Tongue (tissue), 2 donors: ENCODE measurements around the gene MYF6. TPM values are rescaled to one million over a fixed set of nuclear protein-coding genes. Genes with fewer than 3 reads are reported as not detected.
A peak's percentile ranks its signal among the peaks of the same experiment; 100 is the strongest.

Experiments used
- DNase-seq: peaks from one replicate; pipeline ENCODE4 v3.0.0-alpha.2; 2015
- total RNA-seq: library from RNA; depleted of rRNA; stranded (reverse); fragments of >200 nt; gene quantifications from one replicate; pipeline ENCODE4 v1.2.3, GENCODE V29; 2014

MYF6 gene
- total RNA-seq, 1 donor from 2014 or later, result 164 TPM

- no peak for DNase-seq
These were observed 410 bp downstream of the MYF6 start for GRCh38 chr12:80707830-80708258.

GRCh38 chr12:80708259-80708974, 983 bp downstream of the MYF6 start:
- peak; percentile 88 for DNase-seq

DNA sequence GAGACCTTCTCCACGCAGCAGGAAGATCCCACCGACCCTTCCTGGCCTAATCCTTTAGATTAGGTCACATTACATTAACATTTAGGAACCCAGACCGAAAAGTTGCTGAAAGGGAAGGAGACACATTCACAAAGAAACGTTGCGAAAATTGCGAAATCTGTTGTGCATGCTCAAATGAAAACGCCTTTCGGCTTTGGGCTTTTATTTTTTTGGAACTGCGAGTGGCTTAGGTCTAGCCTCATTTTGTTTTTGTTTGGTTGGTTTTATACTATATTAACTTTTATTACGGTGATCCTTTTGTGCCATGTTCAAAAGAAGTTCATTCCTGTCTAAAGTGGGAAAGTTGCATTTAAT, 1.5 kb downstream of the MYF6 start:
- DNase-seq, result no peak

DNA sequence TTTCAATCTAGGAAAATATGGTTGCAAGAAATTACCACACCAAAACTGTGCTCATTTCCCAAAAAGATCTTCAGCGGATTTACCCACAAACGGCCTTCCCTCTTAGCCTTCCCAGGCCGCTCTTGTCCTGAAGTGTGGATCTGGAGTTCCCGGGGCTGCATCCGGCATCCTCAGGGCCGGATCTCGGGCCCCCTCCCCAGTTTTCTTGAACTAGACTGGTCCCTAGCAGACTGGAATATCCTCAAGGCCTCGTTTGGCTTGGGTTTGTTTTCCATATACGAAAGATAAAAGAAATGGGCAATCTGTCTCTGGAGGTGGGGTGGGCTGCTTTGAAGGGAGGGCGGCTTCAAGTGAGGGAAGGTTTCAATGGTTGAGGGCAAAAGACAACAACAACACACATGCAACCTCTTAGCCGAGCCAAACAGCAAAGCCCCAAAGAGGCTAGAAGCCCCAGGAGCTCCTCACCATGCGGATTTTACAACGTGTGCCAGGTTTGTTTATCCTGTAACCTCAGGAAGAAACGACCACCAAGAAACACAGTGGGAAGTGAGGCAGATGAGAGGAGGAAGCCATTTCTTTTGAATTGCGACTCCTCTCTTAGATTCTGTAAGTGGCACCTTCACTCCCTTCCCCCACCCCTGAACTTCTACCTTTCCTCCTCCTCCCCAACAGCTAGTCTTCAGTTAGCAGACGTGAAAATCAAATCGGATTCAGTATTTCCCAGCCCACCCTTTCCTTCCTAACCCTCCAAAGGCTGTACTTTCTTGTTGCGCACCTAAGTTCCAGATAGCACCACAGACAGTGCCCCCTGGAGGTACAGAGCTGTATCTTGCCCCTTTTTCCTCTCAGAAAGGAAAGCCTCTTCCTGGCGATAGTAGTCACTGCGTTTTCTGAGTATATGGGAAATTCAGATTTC, 2.6 kb downstream of the MYF6 start:
- DNase-seq, result peak; percentile 88

DNA sequence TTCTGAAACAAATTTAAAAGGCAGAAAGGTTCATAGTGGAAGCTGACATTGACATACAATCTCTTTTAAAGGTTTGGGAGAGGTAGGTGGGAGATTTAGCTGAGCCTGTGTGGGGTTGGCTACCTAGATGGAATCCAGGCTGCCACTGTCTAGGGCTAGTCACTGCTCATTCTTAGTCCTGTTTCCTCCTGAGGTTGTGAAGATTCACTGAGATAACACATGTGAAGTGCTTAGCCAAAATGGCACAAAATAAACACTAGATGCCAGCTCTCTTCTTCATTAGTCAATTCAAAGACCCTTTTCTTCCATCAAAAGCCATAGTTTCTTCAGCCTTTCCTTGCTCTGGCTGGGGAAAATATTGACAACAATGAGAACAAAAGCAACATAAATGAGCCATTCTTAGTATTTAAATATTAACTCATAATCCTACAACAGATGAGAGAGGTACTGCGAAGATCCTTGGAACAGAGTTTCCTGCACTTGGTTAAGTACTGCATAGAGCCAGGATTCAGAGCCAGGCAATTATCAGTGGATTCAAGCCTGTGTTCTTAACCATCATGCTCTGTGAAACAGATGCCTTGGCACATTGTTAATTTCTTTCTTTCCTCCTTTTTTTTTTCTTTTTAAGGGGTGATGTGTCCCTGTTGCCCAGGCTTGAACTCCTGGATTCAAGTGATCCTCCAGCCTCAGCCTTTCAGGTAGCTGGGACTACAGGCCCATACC, 3.5 kb downstream of the MYF6 start:
- DNase-seq, result peak; percentile 61

DNA sequence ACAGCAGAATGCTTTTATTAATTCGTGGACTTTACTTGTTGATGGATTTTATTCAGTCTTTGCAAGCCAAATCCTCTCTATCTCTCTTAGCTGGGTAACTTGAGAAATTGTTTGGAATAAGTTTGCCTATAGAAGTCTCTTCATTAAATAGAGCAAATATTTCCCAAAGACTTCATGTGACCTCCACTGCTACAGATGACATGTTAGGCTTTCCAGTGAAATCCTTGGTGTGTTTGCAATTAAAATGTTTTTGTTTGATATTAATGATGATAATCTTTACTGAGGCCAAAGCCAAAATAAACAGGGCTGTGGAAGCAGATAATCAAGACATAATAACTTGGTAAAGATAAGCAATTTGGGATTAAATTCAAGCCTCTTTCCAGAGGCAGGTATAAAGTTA, 4.4 kb downstream of the MYF6 start:
- DNase-seq, result no peak

GRCh38 chr12:80712866-80713265, 5.4 kb downstream of the MYF6 start:
- DNase-seq, result no peak

GRCh38 chr12:80713419-80713818, 6.0 kb downstream of the MYF6 start:
- DNase-seq, result no peak

DNA sequence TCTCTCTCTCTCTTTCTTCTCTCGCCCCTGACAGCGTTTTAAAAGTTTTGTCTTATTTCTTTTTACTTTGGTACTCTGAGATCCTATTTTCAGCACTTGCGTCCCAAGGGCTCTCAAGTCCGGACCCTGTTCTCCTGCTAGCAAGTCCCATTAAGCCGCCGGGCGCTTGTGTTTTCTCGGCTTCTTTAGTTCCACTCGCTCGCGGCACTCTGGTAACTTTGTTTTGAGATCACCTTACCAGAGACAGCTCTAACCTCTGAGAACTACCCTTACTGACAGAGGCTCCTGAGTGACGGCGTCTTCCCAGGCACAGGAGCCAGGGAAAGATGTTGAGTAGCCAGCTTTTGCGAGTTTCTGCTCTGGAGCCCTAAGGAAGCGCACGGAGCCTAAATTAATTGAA, 6.6 kb downstream of the MYF6 start:
- peak; percentile 72 for DNase-seq

- DNase-seq, result no peak
These were observed 7.4 kb downstream of the MYF6 start for GRCh38 chr12:80714846-80715245.

DNA sequence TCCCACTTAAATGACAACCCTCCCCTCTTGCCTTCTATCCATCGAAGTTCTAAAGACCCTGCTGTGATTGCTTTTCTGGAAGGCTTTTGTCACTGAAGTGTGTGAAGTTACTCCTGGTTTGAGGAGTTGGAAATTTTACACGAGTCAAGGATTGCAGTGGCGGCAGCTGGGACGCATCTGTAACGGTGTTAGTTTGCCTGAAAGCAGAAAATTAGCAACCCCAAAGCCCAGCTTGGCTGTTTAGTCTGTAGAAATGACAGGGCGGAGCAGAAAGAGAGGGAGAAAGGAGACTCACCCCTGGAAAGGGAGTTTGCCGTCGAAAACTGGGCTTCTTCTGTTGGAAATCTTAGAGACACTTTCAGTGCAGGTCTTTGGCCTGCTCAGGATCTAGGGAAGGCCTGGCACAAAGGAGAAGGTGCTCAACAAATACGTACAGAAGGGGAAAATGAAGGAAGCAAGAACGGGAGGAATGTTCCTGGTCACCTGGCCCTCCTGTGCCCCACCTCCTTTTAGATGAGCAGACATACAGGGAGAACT, 8.3 kb downstream of the MYF6 start:
- DNase-seq, result peak; percentile 92

DNA sequence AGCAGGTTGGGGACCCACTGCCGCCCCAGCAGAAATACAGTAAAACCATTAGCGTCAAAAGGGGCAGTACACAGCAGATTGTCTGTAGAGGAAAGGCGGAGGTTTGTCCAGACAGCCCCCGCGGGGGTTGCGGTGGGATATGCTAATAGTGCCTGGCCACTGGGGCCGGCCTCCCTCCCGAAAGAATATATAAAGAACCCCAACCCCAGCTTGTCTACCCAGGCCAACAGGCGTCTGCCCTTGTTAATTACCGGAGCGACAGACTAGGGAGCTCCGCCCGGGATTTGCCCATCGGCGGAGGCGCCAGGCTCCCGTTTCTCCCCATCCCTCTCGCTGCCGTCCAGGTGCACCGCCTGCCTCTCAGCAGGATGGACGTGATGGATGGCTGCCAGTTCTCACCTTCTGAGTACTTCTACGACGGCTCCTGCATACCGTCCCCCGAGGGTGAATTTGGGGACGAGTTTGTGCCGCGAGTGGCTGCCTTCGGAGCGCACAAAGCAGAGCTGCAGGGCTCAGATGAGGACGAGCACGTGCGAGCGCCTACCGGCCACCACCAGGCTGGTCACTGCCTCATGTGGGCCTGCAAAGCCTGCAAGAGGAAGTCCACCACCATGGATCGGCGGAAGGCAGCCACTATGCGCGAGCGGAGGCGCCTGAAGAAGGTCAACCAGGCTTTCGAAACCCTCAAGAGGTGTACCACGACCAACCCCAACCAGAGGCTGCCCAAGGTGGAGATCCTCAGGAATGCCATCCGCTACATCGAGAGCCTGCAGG, 9.4 kb downstream of the MYF6 start, which contains the start of gene MYF5:
MYF5 (plus strand) TSS at position 217 of the 774 bp plus-strand sequence; CDS start at position 369, 152 bp downstream.
- DNase-seq, result peak; percentile 90

DNA sequence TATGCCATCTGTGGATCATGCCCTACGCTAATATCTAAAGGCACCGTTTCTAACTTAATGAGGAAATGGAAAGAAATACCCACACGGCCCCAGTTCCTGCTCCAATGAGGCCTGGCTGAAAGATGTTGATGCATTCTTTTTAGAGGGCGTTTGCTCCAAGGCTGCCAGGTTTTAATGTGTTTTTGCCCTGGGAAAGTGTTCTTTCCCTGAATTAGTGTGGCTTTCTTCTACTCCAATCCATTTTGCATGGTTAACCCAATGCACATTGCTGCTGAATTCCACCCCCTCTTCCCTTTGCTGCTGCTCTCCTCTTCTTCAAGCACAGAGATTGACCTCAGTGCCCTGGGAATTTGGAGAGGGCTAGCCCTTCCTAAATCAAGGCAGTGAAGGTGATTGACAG, 10.4 kb downstream of the MYF6 start:
- peak; percentile 87 for DNase-seq

DNA sequence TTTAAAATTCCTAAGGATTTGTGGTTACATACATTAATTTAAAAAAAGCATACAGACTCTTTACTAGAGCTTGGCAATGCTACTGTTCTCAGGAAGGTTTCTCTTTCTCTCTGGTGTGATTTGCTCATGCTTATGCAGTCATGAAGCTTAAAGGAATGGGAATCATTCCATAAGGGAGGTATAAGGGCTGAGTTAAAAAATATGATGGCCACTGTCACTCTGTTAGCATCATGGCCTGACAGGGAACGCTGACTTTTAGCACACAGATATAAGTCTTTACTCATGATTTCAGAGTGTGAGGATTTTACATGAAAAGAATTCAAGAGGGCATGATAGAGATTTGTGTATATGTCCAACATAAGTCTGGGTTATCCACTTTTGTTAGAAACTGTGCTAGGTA, 13.1 kb downstream of the MYF6 start:
- no peak for DNase-seq

GRCh38 chr12:80721326-80721725, 13.9 kb downstream of the MYF6 start:
- DNase-seq, result no peak

DNA sequence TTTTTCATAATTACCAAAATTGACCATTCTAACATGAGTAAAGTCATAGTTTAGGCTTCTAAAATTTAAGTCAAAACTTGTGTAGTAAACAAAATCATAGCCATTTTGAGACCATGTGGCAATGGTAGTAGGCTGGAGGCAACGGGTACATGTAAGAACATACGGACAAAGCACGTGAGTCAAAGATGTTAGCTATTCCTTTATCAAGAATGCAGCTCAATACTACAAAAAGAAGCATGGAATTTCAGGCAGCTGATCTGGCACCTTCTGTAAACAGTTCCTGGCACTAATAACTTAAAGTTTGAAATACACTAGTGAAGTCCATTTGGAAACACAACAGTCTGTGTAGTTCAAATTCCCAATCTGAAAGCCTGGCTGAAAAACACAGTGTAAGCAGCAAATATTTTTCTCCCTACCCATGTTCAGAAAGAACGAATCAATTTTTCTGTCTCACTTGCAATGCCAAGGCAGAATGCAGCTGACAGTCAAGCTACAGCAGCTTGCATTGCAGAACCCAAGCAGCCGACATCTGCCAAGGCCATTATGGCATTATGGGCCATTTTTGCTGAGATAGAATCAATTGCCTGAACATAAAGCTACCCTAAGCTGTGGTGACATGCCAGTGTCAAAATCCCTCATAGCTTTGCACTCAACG, 38.5 kb downstream of the MYF6 start:
- peak; percentile 88 for DNase-seq

- DNase-seq, result no peak
These were observed 40.4 kb downstream of the MYF6 start for GRCh38 chr12:80747800-80748199.

DNA sequence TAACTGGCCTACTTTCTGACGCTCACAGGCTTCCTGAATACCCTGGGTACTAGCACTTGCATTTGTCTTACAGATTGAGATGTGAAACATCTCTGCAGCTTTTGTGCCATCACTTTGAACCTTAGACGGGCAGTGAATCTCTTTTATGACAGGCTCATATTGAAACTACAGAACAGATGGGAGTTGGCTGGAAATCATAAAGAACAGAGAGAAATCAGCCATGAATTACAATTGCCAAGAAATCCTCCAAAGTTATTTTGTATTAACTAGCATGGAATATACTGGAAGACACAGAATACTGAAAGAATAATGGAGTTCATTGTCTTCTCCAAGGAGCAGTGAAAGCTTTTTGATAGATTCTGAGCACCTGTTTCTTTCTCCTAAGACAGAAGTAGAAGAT, 42.0 kb downstream of the MYF6 start:
- DNase-seq, result peak; percentile 91

GRCh38 chr12:80752464-80752863, 45.0 kb downstream of the MYF6 start:
- DNase-seq, result no peak

DNA sequence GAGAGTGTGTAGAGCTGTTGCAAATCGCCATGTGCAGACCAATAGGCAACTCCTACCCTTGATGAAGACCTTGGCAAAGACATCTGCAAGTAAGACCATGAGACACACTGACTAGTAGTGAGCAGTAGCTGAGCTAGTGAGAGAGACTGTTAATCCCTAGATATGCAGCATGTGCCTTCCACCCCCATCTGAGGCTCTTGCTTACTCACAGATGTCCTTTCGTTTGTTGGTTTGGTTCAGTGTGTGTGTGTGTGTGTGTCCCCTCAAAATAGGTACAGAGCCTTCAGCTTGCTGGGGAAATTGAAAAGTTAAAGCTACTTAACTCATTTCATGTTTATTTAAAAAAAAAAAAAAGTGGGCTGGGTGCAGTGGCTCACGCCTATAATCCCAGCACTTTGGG, 46.8 kb downstream of the MYF6 start:
- DNase-seq, result peak; percentile 52

- peak; percentile 32 for DNase-seq
These were observed 49.4 kb downstream of the MYF6 start for GRCh38 chr12:80756875-80757274.
